ENCODE results near the gene CXCL14. TPM values are rescaled to one million over a fixed set of nuclear protein-coding genes. Genes with fewer than 3 reads are reported as not detected.
A peak's percentile ranks its signal among the peaks of the same experiment; 100 is the strongest.

The CXCL14 gene
- total and polyA plus RNA-seq, 2 experiments from 2014 or later = 1.7 TPM; not detected in 1

GRCh38 chr5:135564331-135564730 is 14.5 kb downstream of the CXCL14 start:
- no peaks in the 10 kb centered on the region for H3K9me2 ChIP-seq (ENCODE audit: insufficient read depth)
- Mint-ChIP-seq H3K36me3 (ENCODE audit: low read depth) (no peaks in the 10 kb centered on the region), H3K27me3 (ENCODE audit: insufficient read depth, low read depth, poor library complexity) (peaks cover 15% of the 10 kb centered on the region), H3K9me3 (no peaks in the 10 kb centered on the region), H3K27ac (no peak overlapping the region), H3K4me1 (peaks cover 34% of the 10 kb centered on the region), H3K4me3 (no peak overlapping the region)
- peak overlapping the region; percentile 30 for H3K4me2 ChIP-seq
- H3K4me1 ChIP-seq (ENCODE audit: insufficient read depth) = peaks cover 27% of the 10 kb centered on the region
- TF ChIP-seq EZH2 (IDR thresholded peaks at IDR 0.05; ENCODE audit: low read depth, unreplicated experiment) (no peak), ZNF331 (CRISPR knock-in tag; IDR thresholded peaks at IDR 0.05; ENCODE audit: low read depth) (no peak), ZNF462 (CRISPR knock-in tag; IDR thresholded peaks at IDR 0.05) (no peak), ZNF114 (CRISPR knock-in tag; IDR thresholded peaks at IDR 0.05) (no peak), POLR2AphosphoS5 (IDR thresholded peaks at IDR 0.05; ENCODE audit: low read depth) (no peak), JUNB (IDR thresholded peaks at IDR 0.05; ENCODE audit: unreplicated experiment) (no peak), CTCF (conservative IDR thresholded peaks at IDR 0.05; ENCODE audit: low read depth in 2 of 2) (no peak), ETS1 (IDR thresholded peaks at IDR 0.05) (no peak), REST (IDR thresholded peaks at IDR 0.05; ENCODE audit: unreplicated experiment) (no peak)
- H3K27me3 ChIP-seq (ENCODE audit: insufficient read depth) = 0 out of 2 replicates have a peak, but pooled peaks cover 13% of the 10 kb centered on the region
- H3K79me2 ChIP-seq (replicated peaks; ENCODE audit: insufficient read depth) = no peaks in the 10 kb centered on the region
- no peak overlapping the region for H2AFZ ChIP-seq
- no peak overlapping the region for H3K27ac ChIP-seq (ENCODE audit: low read depth)
- no peaks in the 10 kb centered on the region for H3K36me3 ChIP-seq (ENCODE audit: insufficient read depth)
- DNase-seq (ENCODE audit: low spot score) (no peak), ATAC-seq (no peak)
- H4K20me1 ChIP-seq (replicated peaks; ENCODE audit: insufficient read depth) = no peaks in the 10 kb centered on the region
- H3K4me3 ChIP-seq = no peak overlapping the region
- H3F3A ChIP-seq (replicated peaks; ENCODE audit: low read depth) = no peaks in the 10 kb centered on the region
